CD4-positive, alpha-beta T cell (primary cell): Measurements from ENCODE around the gene RPS6KA2. TPM values are rescaled to one million over a fixed set of nuclear protein-coding genes. Genes with fewer than 3 reads are reported as not detected.
"Not testable (repeated sequence)": the region's sequence is repeated elsewhere in the genome, so short reads cannot be mapped to it uniquely, and the experiment has no call there.

Source experiments
- ATAC-seq: fragments of 200-7000 bp; cut with Tn5 transposase; one replicate; pipeline ENCODE4 v1.10.0; 2022; ENCODE audit warnings: mild to moderate bottlenecking; ENCODE audit not compliant: poor library complexity
- CTCF ChIA-PET: fragments of 350-600 bp; sonication (Branson Sonifier 250); formaldehyde crosslinking; loops from one replicate; lab custom pipeline; 2021; ENCODE audit warnings: antibody characterized with exemption, inconsistent platforms; lab: Charles Lee
- POLR2A ChIA-PET: fragments of 350-600 bp; sonication (Branson Sonifier 250); formaldehyde crosslinking; loops from one replicate; lab custom pipeline; 2021; ENCODE audit warnings: antibody characterized with exemption, inconsistent platforms; lab: Charles Lee
- DNase-seq, 14 experiments: peaks; one replicate each; pipeline ENCODE4 v3.0.0-alpha.2; 2013 to 2020; ENCODE audit warnings: mixed read lengths in 2 of 14
- H3K27ac ChIP-seq, 2 donors: one replicate each; pipeline versions ENCODE4 v1.5.1 to v1.7.0; 2013; ENCODE audit warnings: low read length in 2 of 2, low read depth in 1 of 2, mild to moderate bottlenecking in 1 of 2
- H3K27me3 ChIP-seq, 2 experiments: 1 replicate in 1 of 2; 2 replicates in 1 of 2; pipeline versions ENCODE4 v1.6.1 to v1.7.0; 2013; ENCODE audit warnings: low read length in 2 of 2, control low read depth in 1 of 2, mild to moderate bottlenecking in 1 of 2, moderate library complexity in 1 of 2; ENCODE audit not compliant: insufficient read depth in 2 of 2, control insufficient read depth in 1 of 2
- H3K36me3 ChIP-seq: one replicate; pipeline ENCODE4 v1.6.1; 2013; ENCODE audit warnings: low read length, control low read depth; ENCODE audit not compliant: insufficient read depth
- H3K4me1 ChIP-seq: one replicate; pipeline ENCODE4 v1.6.1; 2013; ENCODE audit warnings: low read length, control low read depth; ENCODE audit not compliant: insufficient read depth
- H3K4me3 ChIP-seq: one replicate; pipeline ENCODE4 v1.5.1; 2013; ENCODE audit warnings: mild to moderate bottlenecking, low read length, moderate library complexity
- H3K9me3 ChIP-seq, 2 experiments: 1 replicate in 1 of 2; 2 replicates in 1 of 2; pipeline versions ENCODE4 v1.6.1 to v1.7.0; 2013; ENCODE audit warnings: low read length in 2 of 2, mild to moderate bottlenecking in 2 of 2, control low read depth in 1 of 2, moderate library complexity in 1 of 2; ENCODE audit not compliant: control insufficient read depth in 1 of 2, insufficient read depth in 1 of 2
- H3K27ac Mint-ChIP-seq: one replicate; pipeline ENCODE4 v1.8.0; 2020; ENCODE audit warnings: mixed read lengths
- H3K27me3 Mint-ChIP-seq: one replicate; pipeline ENCODE4 v1.8.0; 2021; ENCODE audit warnings: mixed read lengths
- H3K36me3 Mint-ChIP-seq: one replicate; pipeline ENCODE4 v1.8.0; 2021; ENCODE audit warnings: low read depth, mixed read lengths
- H3K4me1 Mint-ChIP-seq: one replicate; pipeline ENCODE4 v1.8.0; 2021; ENCODE audit warnings: low read depth, mixed read lengths
- H3K4me3 Mint-ChIP-seq: one replicate; pipeline ENCODE4 v1.8.0; 2020; ENCODE audit warnings: mild to moderate bottlenecking, mixed read lengths
- H3K9me3 Mint-ChIP-seq: one replicate; pipeline ENCODE4 v1.8.0; 2020; ENCODE audit warnings: mixed read lengths
- intact Hi-C, 2 experiments: fragments of 100-400 bp; cut with DNase I in 1 of 2; cut with micrococcal nuclease in 1 of 2; formaldehyde crosslinking; loops; one replicate each; pipeline versions ENCODE4 v1.15.1 to v1.9.0; 2023 to 2025; cut with DNase I, micrococcal nuclease
- total RNA-seq, 174 experiments: library from RNA in 2 of 174; stranded (reverse) in 2 of 174; gene quantifications; one replicate each; pipeline ENCODE4 v1.2.3 and lab custom pipeline; 2021 to 2026
- TF ChIP-seq, protein P1 (sequence below): fragments of 200-600 bp; IDR thresholded peaks from one replicate; pipeline ENCODE4 v1.8.0; 2022; ENCODE audit warnings: antibody characterized with exemption, mild to moderate bottlenecking

Gene RPS6KA2
- total RNA-seq, 2 experiments from 2014 or later, result 5.6 to 6.2 TPM

DNA sequence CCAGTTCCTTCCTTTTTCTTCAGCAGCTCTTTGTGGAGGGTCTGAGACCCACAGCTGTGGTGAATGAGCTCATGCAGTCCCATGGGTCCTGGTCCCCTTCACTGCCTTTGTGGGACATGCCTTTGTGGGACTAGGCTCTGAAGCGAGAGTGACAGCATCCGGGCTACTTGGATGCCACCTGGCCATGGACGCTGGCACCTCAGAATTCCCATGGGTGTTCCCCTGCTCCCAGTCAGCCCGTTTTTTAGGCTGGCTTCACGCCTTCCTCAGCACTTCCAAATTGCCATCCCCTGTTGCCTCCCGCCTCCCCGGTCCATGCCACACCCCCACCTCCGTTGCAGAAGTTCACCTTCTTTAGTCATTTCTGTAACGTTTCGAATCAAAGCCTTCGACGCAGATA is 85.7 kb downstream of the RPS6KA2 start:
- H3K27me3 Mint-ChIP-seq, result no peaks in the 10 kb centered on the region
- POLR2A ChIA-PET, result interaction anchor here (0.6 to 2.2 kb wide), 2 partner anchors 86 to 124 kb away, joined by 3 to 10 read pairs; partner anchors contain the start of gene RPS6KA2
- ATAC-seq, result no peak
- H3K9me3 Mint-ChIP-seq, result no peaks in the 10 kb centered on the region
- intact Hi-C loops, result no loop called here
- H3K4me1 ChIP-seq, result peaks cover 35% of the 10 kb centered on the region
- H3K27me3 ChIP-seq, result no peaks in the 10 kb centered on the region
- CTCF ChIA-PET, result interaction anchor here (1.3 kb wide), 1 partner anchor 29 kb away, joined by 3 read pairs; no protein-coding TSS in a partner anchor
- H3K4me3 ChIP-seq, result peak overlapping the region; percentile 52
- TF ChIP-seq, protein P1, sequence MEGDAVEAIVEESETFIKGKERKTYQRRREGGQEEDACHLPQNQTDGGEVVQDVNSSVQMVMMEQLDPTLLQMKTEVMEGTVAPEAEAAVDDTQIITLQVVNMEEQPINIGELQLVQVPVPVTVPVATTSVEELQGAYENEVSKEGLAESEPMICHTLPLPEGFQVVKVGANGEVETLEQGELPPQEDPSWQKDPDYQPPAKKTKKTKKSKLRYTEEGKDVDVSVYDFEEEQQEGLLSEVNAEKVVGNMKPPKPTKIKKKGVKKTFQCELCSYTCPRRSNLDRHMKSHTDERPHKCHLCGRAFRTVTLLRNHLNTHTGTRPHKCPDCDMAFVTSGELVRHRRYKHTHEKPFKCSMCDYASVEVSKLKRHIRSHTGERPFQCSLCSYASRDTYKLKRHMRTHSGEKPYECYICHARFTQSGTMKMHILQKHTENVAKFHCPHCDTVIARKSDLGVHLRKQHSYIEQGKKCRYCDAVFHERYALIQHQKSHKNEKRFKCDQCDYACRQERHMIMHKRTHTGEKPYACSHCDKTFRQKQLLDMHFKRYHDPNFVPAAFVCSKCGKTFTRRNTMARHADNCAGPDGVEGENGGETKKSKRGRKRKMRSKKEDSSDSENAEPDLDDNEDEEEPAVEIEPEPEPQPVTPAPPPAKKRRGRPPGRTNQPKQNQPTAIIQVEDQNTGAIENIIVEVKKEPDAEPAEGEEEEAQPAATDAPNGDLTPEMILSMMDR, result no peak
- no peaks in the 10 kb centered on the region for H3K9me3 ChIP-seq
- H3K36me3 ChIP-seq, result no peaks in the 10 kb centered on the region
- H3K36me3 Mint-ChIP-seq, result no peaks in the 10 kb centered on the region
- peaks cover 32% of the 10 kb centered on the region for H3K4me1 Mint-ChIP-seq
- peak overlapping the region; percentile 74 for H3K4me3 Mint-ChIP-seq
- H3K27ac Mint-ChIP-seq, result peak overlapping the region; percentile 62
- H3K27ac ChIP-seq, result peak overlapping the region in 1 of 2 donors; percentile 67
- no peak for DNase-seq

DNA sequence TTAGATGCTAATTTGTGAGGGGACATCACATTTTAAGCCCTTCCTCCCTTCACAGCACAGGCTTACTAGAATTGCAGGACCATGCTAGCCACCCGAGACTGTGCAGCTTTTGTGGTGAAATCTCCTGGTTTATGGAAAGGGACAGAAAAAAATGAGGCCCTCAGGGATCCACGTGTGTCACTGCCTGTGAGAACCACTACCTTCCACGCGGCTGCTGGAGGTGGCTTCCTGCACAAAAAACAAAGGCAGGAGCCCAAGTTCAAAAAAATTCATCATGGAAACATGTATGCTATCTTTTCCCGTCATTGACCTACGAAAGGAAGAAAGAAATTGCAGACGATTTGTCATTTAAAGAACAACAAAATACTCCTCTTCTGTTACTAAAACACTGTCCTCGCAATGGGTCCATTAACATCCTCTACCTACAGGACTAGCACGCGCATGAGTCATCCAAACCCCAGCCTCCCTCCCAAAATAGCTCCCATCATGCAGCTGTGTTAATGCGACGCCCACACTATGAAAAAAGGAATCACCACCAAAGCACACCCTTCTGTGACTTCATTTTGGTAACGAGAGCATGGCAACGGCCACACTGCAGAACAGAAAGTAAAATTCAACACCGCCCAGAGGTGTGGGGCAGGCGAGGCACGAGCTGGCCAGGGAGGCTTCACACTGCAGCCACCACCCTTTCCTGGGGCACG is 86.3 kb downstream of the RPS6KA2 start:
- H3K27ac Mint-ChIP-seq, result peak overlapping the region; percentile 62
- H3K36me3 Mint-ChIP-seq, result no peaks in the 10 kb centered on the region
- peak; percentile 92 for ATAC-seq
- no peaks in the 10 kb centered on the region for H3K9me3 Mint-ChIP-seq
- H3K27me3 Mint-ChIP-seq, result no peaks in the 10 kb centered on the region
- Histone ChIP-seq H3K27ac (peak overlapping the region in 1 of 2 donors; percentile 67), H3K4me3 (peak overlapping the region; percentile 52), H3K27me3 (no peaks in the 10 kb centered on the region), H3K4me1 (peaks cover 35% of the 10 kb centered on the region), H3K9me3 (no peaks in the 10 kb centered on the region), H3K36me3 (no peaks in the 10 kb centered on the region)
- peak overlapping the region; percentile 74 for H3K4me3 Mint-ChIP-seq
- POLR2A ChIA-PET, result interaction anchor here (0.6 to 2.2 kb wide), 2 partner anchors 86 to 124 kb away, joined by 3 to 10 read pairs; partner anchors contain the start of gene RPS6KA2
- peaks cover 32% of the 10 kb centered on the region for H3K4me1 Mint-ChIP-seq
- CTCF ChIA-PET, result interaction anchor here (1.3 kb wide), 1 partner anchor 28 kb away, joined by 3 read pairs; no protein-coding TSS in a partner anchor
- peak; percentile 9 to 88 (median 52) for DNase-seq
- intact Hi-C loops, result no loop called here
- TF ChIP-seq, protein P1, result no peak

DNA sequence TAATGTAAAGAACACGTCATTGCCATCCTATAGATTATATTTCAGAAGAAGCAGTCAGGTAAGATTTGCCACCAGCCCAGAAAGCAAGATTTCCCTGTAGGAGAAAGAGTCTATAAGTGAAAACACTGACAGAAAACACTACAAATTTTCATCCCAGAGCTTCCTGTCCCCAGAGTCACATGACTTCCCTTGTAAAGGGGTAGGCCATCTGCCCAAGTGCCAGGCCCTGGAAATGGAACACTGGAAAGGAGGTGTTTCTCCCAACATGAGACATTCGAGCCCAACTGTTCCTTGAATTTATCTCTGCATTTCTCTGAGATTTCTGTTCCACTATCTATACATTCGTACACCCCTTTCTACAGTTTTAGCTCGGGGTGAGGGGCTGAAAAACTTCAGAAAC is 87.5 kb downstream of the RPS6KA2 start:
- intact Hi-C loops, result no loop called here
- Mint-ChIP-seq H3K27ac (peak overlapping the region; percentile 34), H3K9me3 (no peaks in the 10 kb centered on the region), H3K36me3 (peaks cover 7% of the 10 kb centered on the region), H3K4me1 (peaks cover 32% of the 10 kb centered on the region), H3K27me3 (no peaks in the 10 kb centered on the region), H3K4me3 (no peak overlapping the region)
- Histone ChIP-seq H3K4me3 (no peak overlapping the region), H3K27me3 (no peaks in the 10 kb centered on the region), H3K27ac (no peak overlapping the region), H3K9me3 (no peaks in the 10 kb centered on the region), H3K36me3 (no peaks in the 10 kb centered on the region), H3K4me1 (peaks cover 35% of the 10 kb centered on the region)
- ChIA-PET CTCF (no interaction called here), POLR2A (no interaction called here)
- DNase-seq (peak in 1 of 14 experiments; percentile 5), ATAC-seq (no peak)
- TF ChIP-seq, protein P1, result no peak

DNA sequence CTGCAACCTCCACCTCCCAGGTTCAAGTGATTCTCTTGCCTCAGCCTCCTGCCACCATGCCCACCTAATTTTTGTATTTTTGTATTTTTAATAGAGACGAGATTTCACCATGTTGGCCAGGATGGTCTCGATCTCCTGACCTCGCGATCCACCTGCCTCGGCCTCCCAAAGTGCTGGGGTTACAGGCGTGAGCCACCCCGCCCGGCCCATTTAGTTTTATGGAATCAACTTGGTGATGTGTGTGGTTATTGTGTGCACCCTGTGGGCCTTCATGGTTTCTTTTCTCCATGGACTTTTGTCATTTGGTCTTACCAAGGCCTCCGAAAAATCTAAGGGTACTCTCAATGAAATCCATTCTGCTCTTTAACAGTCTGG is 88.1 kb downstream of the RPS6KA2 start:
- H3K4me3 ChIP-seq, ATAC-seq, H3K4me3 Mint-ChIP-seq, H3K27me3 ChIP-seq, DNase-seq, H3K27ac ChIP-seq, H3K36me3 Mint-ChIP-seq, H3K9me3 ChIP-seq, POLR2A ChIA-PET, H3K27me3 Mint-ChIP-seq, H3K9me3 Mint-ChIP-seq, H3K36me3 ChIP-seq, intact Hi-C loops: not testable (repeated sequence)
- peak overlapping the region; percentile 34 for H3K27ac Mint-ChIP-seq
- peaks cover 35% of the 10 kb centered on the region for H3K4me1 ChIP-seq
- peaks cover 32% of the 10 kb centered on the region for H3K4me1 Mint-ChIP-seq
- CTCF ChIA-PET, result interaction anchor here (0.6 kb wide), 1 partner anchor 13 kb away, joined by 3 read pairs; no protein-coding TSS in a partner anchor
